Stomach (tissue), 4 donors: Measurements from ENCODE around the gene RPS6KA2.

Source experiments
- CTCF ChIP-seq, 7 experiments: fragments of 450-650 bp in 4 of 7; fragments of 200-600 bp in 3 of 7; sonication (generic) in 3 of 7; IDR thresholded peaks; one replicate each; pipeline ENCODE4 v1.5.1; 2016 to 2019; ENCODE audit warnings: antibody characterized with exemption in 7 of 7, control low read depth in 2 of 7, mild to moderate bottlenecking in 1 of 7
- EP300 ChIP-seq: sonication (generic); formaldehyde crosslinking; IDR thresholded peaks from one replicate; pipeline ENCODE4 v1.6.1; 2017; ENCODE audit warnings: antibody characterized with exemption
- POLR2A ChIP-seq, 4 donors: fragments of 450-650 bp; IDR thresholded peaks; one replicate each; pipeline ENCODE4 v1.6.1; 2016; ENCODE audit warnings: antibody characterized with exemption in 4 of 4, control low read depth in 2 of 4, mild to moderate bottlenecking in 1 of 4, moderate library complexity in 1 of 4
- POLR2AphosphoS5 ChIP-seq, 3 donors: sonication (generic); formaldehyde crosslinking; IDR thresholded peaks; one replicate each; pipeline ENCODE4 v1.6.1; 2016; ENCODE audit warnings: antibody characterized with exemption in 3 of 3

- no peak for TF ChIP-seq CTCF (IDR thresholded peaks at IDR 0.05)
- no peak for TF ChIP-seq POLR2A (IDR thresholded peaks at IDR 0.05)
- no peak for TF ChIP-seq POLR2AphosphoS5 (IDR thresholded peaks at IDR 0.05)
- no peak for TF ChIP-seq EP300
Measured at GRCh38 chr6:166656230-166657151, 29.4 kb upstream of the RPS6KA2 start.
